Suppressor macrophage treated with lipopolysaccharide for 1 hour (primary cell): ENCODE measurements around the gene ZFP62.

Source experiments
- DNase-seq, 3 donors: peaks; one replicate each; pipeline ENCODE4 v3.0.0-alpha.2; 2020 to 2022

The ZFP62 gene

DNA sequence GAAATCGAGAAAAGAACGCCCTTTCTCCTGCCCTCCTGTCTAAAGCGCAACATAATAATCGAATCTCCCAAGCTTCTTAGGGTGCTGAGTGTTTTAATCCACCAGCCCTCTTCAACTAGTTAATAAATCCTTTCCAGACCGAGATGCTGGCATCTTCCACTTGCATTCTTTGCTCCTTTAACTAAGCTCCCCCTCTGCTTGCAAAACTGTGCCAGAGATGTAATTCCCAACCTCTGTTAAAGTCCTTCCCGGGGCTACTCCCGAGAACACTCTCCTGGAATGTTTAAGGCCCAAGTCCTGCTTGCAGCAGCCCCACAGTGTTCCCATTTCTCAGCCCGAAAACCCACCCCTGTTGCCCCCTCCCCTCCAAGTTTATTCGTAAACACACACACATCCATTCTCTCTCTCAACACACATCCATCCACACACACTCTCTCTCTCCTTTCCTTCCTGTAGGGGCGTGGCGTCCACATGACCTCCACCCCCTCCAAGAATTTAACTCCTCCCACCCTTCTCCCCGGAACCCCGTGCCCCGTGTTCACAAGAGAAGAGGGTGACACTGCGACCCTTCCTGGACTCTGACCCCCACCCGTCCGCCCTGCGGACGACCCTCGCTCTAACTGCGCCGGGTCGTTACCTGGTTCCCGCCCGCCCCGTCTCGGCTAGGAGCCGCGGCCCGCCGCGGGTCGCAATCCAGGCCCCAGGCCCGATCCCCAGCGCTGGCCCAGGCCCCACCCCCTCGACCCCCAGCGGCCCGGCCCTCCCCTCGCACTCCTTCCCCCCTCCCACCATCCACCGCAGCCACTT is 51.5 kb downstream of the ZFP62 start:
- DNase-seq = peak; percentile 84 to 87 (median 84)

DNA sequence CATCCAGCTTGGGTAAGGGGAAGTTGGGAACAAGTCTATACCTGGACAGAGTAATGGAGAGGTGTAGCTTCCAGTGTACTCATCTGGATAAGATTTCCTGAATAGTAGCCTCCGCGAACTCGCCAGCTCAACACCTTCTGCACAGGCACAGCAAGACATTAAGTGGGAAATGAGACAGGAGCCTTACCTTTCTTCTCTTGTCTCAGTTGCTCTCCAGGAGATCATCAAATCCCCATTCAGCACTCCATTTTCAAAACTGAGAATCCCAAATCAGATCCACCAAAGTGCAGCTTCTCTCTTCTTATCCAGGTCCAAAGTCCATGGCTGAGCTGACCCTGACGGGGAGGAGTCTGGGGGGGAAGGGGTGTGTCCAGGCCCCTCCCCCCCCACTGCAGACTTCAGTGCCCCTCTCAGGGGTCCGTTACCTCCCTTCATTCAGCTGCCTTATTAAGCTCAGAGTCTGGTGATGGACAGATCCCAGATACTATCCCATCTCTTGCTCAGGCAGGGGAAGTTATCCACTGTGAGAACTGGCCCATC is 52.5 kb downstream of the ZFP62 start:
- no peak for DNase-seq

- DNase-seq = peak in 1 of 3 donors; percentile 42
These were observed 53.2 kb downstream of the ZFP62 start for GRCh38 chr5:180807654-180808414.

DNA sequence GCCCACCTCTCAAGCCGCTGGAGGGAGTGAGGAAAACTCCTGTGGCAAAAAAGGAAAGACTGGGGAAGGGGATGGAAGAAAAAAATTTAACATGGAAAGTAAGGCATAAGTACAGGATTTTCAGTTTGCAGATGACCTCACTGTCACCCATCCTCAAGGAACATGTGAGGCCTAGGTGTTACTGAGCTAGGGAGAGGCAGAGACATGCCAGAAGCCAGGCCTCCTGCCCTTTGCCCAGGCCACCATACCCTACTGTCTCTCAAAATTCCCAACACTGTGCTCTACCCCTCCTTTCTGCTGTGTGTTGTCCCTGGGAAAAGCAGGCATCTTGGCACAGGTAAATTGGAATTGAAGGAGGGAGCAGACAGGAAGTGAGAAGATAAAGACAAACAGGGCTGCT is 54.0 kb downstream of the ZFP62 start:
- DNase-seq = no peak

- DNase-seq = no peak
These were observed 54.6 kb downstream of the ZFP62 start for GRCh38 chr5:180806351-180807011.

GRCh38 chr5:180804129-180804618 is 56.9 kb downstream of the ZFP62 start:
- no peak for DNase-seq

- DNase-seq = peak; percentile 90
These were observed 57.6 kb downstream of the ZFP62 start for GRCh38 chr5:180803181-180804128.

- DNase-seq = peak; percentile 87 to 98 (median 93)
These were observed 58.5 kb downstream of the ZFP62 start, which contains the start of gene MGAT1 for GRCh38 chr5:180802325-180803180. Gene MGAT1, minus strand, starts transcription at chr5:180802806. Its CDS starts 9,835 bp downstream, at chr5:180792971.

- DNase-seq = peak in 1 of 3 donors; percentile 29
These were observed 59.3 kb downstream of the ZFP62 start for GRCh38 chr5:180801596-180802324.

- no peak for DNase-seq
These were observed 60.9 kb downstream of the ZFP62 start for GRCh38 chr5:180799902-180800801.

GRCh38 chr5:180799194-180799593 is 61.9 kb downstream of the ZFP62 start:
- DNase-seq = peak in 1 of 3 donors; percentile 1

GRCh38 chr5:180798193-180798592 is 62.9 kb downstream of the ZFP62 start:
- DNase-seq = no peak
